HG02588 (cell line): ENCODE measurements around the gene SLCO2B1.

Experiments used
- ATAC-seq: cut with Tn5 transposase; IDR thresholded peaks from one replicate; pipeline ENCODE4 v1.9.1; 2021; ENCODE audit warnings: mild to moderate bottlenecking, moderate library complexity; ENCODE audit not compliant: unreplicated experiment

SLCO2B1 gene

GRCh38 chr11:75160880-75161279, 10.0 kb downstream of the SLCO2B1 start:
- ATAC-seq, result no peak

- ATAC-seq, result no peak
Measured at GRCh38 chr11:75161506-75162095, 10.7 kb downstream of the SLCO2B1 start.

GRCh38 chr11:75162954-75163353, 12.0 kb downstream of the SLCO2B1 start:
- no peak for ATAC-seq

GRCh38 chr11:75163921-75164849, 13.3 kb downstream of the SLCO2B1 start:
- ATAC-seq, result no peak

- ATAC-seq, result no peak
Measured at GRCh38 chr11:75165721-75166120, 14.8 kb downstream of the SLCO2B1 start.

GRCh38 chr11:75166791-75167190, 15.9 kb downstream of the SLCO2B1 start:
- no peak for ATAC-seq

GRCh38 chr11:75167617-75168016, 16.7 kb downstream of the SLCO2B1 start:
- ATAC-seq, result no peak

- no peak for ATAC-seq
Measured at GRCh38 chr11:75169101-75169885, 18.4 kb downstream of the SLCO2B1 start.

GRCh38 chr11:75170516-75171201, 19.8 kb downstream of the SLCO2B1 start:
- no peak for ATAC-seq

GRCh38 chr11:75173336-75173735, 22.4 kb downstream of the SLCO2B1 start:
- ATAC-seq, result no peak

GRCh38 chr11:75174781-75175370, 24.0 kb downstream of the SLCO2B1 start:
- no peak for ATAC-seq

GRCh38 chr11:75182664-75183063, 31.8 kb downstream of the SLCO2B1 start:
- no peak for ATAC-seq

- no peak for ATAC-seq
Measured at GRCh38 chr11:75184051-75184450, 33.1 kb downstream of the SLCO2B1 start.

- ATAC-seq, result no peak
Measured at GRCh38 chr11:75184757-75185425, 34.0 kb downstream of the SLCO2B1 start.

- no peak for ATAC-seq
Measured at GRCh38 chr11:75185866-75186265, 35.0 kb downstream of the SLCO2B1 start.

- no peak for ATAC-seq
Measured at GRCh38 chr11:75186999-75187398, 36.1 kb downstream of the SLCO2B1 start.

GRCh38 chr11:75188671-75189070, 37.8 kb downstream of the SLCO2B1 start:
- ATAC-seq, result no peak

GRCh38 chr11:75189108-75189507, 38.2 kb downstream of the SLCO2B1 start:
- ATAC-seq, result no peak

- no peak for ATAC-seq
Measured at GRCh38 chr11:75189911-75190310, 39.0 kb downstream of the SLCO2B1 start.
